ENCODE results near the gene HVCN1.
A peak's percentile ranks its signal among the peaks of the same experiment; 100 is the strongest.
"Not testable (repeated sequence)": the region's sequence is repeated elsewhere in the genome, so short reads cannot be mapped to it uniquely, and the experiment has no call there.

The HVCN1 gene

DNA sequence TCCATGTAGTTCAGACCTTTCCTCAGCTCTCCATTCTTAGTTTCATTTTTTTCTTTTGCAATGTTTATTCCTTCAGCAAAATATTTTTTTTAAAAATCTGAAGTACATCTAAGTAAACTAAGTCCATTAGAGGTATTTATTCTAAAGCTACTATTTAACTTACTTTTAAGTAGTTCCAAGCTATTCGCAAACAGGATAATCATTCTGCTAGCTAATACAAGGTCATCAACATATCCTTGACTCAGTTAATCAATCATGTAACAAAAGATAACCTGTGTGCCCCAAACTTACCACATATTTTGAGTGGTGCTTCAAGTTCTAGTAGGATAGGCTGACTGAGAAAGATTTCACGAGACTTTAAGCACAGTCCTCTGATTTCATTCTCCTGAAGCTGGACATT is 42.6 kb upstream of the HVCN1 start:
- Mint-ChIP-seq H3K36me3 (ENCODE audit: low read depth) (peaks cover 82% of the 10 kb centered on the region), H3K4me3 (no peak overlapping the region), H3K27ac (peak overlapping the region; percentile 27), H3K4me1 (peaks cover 22% of the 10 kb centered on the region), H3K9me3 (no peaks in the 10 kb centered on the region), H3K27me3 (ENCODE audit: low read depth, poor library complexity) (peaks cover 2% of the 10 kb centered on the region)
- TF ChIP-seq, protein P1, sequence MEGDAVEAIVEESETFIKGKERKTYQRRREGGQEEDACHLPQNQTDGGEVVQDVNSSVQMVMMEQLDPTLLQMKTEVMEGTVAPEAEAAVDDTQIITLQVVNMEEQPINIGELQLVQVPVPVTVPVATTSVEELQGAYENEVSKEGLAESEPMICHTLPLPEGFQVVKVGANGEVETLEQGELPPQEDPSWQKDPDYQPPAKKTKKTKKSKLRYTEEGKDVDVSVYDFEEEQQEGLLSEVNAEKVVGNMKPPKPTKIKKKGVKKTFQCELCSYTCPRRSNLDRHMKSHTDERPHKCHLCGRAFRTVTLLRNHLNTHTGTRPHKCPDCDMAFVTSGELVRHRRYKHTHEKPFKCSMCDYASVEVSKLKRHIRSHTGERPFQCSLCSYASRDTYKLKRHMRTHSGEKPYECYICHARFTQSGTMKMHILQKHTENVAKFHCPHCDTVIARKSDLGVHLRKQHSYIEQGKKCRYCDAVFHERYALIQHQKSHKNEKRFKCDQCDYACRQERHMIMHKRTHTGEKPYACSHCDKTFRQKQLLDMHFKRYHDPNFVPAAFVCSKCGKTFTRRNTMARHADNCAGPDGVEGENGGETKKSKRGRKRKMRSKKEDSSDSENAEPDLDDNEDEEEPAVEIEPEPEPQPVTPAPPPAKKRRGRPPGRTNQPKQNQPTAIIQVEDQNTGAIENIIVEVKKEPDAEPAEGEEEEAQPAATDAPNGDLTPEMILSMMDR (IDR thresholded peaks at IDR 0.05): no peak
- DNase-seq: no peak

DNA sequence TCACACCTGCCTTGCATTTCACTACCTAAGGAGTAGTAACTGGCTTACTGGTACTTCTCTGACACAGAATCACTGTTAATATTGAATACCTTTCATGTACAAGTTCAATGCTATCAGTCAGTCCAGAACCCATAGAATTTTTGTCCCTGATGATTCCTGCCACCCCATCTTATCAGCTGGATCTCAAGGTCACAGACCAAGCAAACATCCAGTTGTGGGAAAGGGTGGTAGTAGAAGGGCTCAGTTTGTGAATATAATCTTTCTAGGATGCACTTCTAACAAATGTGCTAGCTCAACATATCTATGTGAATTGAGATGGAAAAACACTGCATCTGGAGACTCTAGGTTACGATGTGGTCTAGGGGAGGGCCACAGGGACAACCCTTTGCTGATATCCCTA is 39.7 kb upstream of the HVCN1 start:
- Mint-ChIP-seq H3K36me3 (ENCODE audit: low read depth) (peaks cover 82% of the 10 kb centered on the region), H3K27me3 (ENCODE audit: low read depth, poor library complexity) (no peaks in the 10 kb centered on the region), H3K4me3 (no peak overlapping the region), H3K27ac (no peak overlapping the region), H3K4me1 (peaks cover 28% of the 10 kb centered on the region), H3K9me3 (no peaks in the 10 kb centered on the region)
- TF ChIP-seq, protein P1 (IDR thresholded peaks at IDR 0.05): no peak
- DNase-seq: no peak

DNA sequence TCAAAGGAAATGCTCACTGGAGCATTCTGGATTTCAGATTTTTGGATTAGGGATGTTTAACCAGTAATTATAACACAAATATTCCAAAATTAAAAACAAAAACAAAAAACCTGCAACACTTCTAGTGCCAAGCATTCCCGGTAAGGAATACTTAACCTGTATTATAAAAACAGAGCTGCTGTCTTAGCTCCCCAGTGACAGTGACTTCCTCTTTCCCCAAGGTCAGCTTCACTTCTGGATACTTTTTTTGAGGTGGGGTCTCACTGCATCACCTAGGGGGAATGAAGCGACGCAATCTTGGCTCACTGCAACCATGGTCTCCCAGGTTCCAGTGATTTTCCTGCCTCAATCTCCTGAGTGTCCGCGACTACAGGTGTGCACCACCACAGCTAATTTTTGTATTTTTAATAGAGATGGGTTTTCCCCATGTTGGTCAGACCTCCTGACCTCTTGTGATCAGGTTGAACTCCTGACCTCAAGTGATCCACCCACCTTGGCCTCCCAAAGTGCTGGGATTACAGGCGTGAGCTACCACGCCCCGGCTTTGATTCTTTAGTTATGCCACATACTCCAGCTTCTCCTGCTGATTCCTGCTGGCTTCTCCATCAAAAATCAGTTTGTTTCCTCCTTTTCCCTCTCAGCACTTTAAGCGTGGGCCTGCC is 37.9 kb upstream of the HVCN1 start:
- Mint-ChIP-seq H3K9me3 (no peaks in the 10 kb centered on the region), H3K36me3 (ENCODE audit: low read depth) (peaks cover 89% of the 10 kb centered on the region), H3K4me3 (no peak overlapping the region), H3K27me3 (ENCODE audit: low read depth, poor library complexity) (no peaks in the 10 kb centered on the region), H3K27ac (peak overlapping the region; percentile 83), H3K4me1 (peaks cover 18% of the 10 kb centered on the region)
- TF ChIP-seq, protein P1 (IDR thresholded peaks at IDR 0.05): no peak
- no peak for DNase-seq

DNA sequence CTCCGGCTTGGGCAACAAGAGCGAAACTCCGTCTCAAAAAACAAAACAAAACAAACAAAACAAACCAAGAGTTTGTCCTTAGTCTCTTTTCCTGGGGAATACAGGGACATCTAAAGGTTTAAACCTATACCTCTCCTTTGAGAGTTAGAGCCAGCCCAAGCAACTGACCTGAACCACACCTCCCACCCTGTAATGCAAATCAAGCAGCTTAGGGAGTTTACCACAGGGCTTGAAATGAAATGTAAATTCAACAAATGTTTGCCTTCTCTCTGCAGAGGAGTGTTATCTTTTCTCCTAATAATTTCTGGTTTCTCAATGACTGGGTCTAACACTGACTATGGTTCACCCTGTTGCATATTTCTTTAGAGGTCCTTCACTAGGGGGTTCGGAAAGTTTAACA is 37.1 kb upstream of the HVCN1 start:
- no peak overlapping the region for H3K4me3 Mint-ChIP-seq
- TF ChIP-seq, protein P1 (IDR thresholded peaks at IDR 0.05): no peak
- H3K27ac Mint-ChIP-seq: peak overlapping the region; percentile 63
- peaks cover 90% of the 10 kb centered on the region for H3K36me3 Mint-ChIP-seq (ENCODE audit: low read depth)
- peaks cover 16% of the 10 kb centered on the region for H3K4me1 Mint-ChIP-seq
- H3K9me3 Mint-ChIP-seq: no peaks in the 10 kb centered on the region
- no peaks in the 10 kb centered on the region for H3K27me3 Mint-ChIP-seq (ENCODE audit: low read depth, poor library complexity)
- no peak for DNase-seq

DNA sequence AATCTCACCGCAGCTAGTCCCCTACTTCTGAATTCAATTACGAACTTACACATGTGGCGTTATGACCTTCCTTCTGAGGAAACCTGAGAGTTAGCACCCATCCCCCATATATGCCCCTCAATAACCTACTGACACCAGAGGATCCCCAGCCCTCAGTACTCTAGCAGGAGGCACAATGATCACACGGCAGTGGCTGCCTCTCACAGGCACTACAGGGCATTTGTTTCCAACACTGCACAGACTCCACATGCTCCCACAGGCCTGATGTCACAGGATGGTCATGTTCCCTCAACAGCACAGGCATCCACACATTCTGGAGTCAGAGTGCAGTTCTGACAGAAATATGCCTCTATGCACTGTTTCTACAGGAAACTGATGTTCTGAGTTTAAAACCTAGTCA is 36.4 kb upstream of the HVCN1 start:
- TF ChIP-seq, protein P1 (IDR thresholded peaks at IDR 0.05): no peak
- DNase-seq: no peak
- Mint-ChIP-seq H3K36me3 (ENCODE audit: low read depth) (peaks cover 91% of the 10 kb centered on the region), H3K4me3 (no peak overlapping the region), H3K9me3 (no peaks in the 10 kb centered on the region), H3K27ac (peak overlapping the region; percentile 86), H3K27me3 (ENCODE audit: low read depth, poor library complexity) (no peaks in the 10 kb centered on the region), H3K4me1 (peaks cover 16% of the 10 kb centered on the region)

DNA sequence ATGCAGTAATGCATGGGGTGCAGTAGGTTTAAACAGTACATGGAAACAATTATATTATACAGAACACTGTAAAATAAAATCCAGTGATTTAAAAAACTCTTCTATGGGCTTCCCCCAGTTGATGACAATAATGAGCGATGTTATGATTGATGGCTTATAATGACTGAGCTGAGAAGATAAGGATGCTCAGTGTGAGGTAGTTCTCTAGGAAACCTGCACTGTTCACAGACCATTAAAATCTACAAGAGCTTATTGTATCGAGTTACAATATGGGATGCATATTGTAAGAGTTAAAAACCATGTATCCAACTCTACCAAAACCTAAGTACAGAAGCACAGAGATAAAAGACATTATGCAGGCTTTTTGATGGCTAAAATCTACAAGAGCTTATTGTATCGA is 34.0 kb upstream of the HVCN1 start:
- not testable (repeated sequence) for H3K9me3 Mint-ChIP-seq; H3K27me3 Mint-ChIP-seq (ENCODE audit: low read depth, poor library complexity); DNase-seq; H3K4me3 Mint-ChIP-seq
- peaks cover 16% of the 10 kb centered on the region for H3K4me1 Mint-ChIP-seq
- peaks cover 94% of the 10 kb centered on the region for H3K36me3 Mint-ChIP-seq (ENCODE audit: low read depth)
- peak overlapping the region; percentile 10 for H3K27ac Mint-ChIP-seq
